ENCODE results near the gene EFNB1. TPM values are rescaled to one million over a fixed set of nuclear protein-coding genes. Genes with fewer than 3 reads are reported as not detected.

EFNB1 gene
- total RNA-seq, 4 donors from 2014 or later = 8.8 to 15.7 (median 13.0) TPM

DNA sequence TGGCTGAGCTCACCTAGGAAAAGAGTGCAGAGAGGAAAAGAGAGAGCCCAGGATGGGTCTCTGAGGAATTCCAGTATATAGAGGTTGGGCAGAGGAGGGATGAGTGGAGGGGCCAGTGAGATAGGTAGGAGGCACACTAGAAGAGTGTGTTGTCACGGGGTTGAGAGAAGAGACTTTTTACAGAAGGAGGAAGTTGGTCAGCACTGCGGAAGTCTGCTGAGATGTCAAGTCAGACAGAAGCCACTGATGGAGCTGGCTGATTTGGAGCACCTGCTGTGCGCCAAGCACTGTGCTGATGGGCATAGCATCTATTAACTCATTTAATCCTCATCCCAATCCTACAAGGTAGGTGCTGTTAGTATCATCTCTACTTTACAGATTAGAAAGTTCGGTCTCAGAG is 60.4 kb downstream of the EFNB1 start:
- intact Hi-C loops (cut with DNase I; ENCODE audit: low total_unique reads) = no loop called here
- in situ Hi-C loops (cut with MboI; ENCODE audit: low sequenced_read_pairs in 4 of 4) = no loop called here
- no peak overlapping the region for H3K4me3 ChIP-seq
- peaks cover 0 to 3% (median 0%) of the 10 kb centered on the region in 3 donors for H3K27me3 ChIP-seq
- peaks cover 4 to 7% of the 10 kb centered on the region in 2 donors for H3K4me1 ChIP-seq
- H3K27ac ChIP-seq = no peak overlapping the region
- H3K36me3 ChIP-seq = no peaks in the 10 kb centered on the region
- ATAC-seq = no peak
- TF ChIP-seq POLR2A (IDR thresholded peaks at IDR 0.05) (no peak), CTCF (IDR thresholded peaks at IDR 0.05 in 4 of 5, conservative IDR thresholded peaks at IDR 0.05 in 1 of 5) (no peak)
- no peak for DNase-seq
- no peaks in the 10 kb centered on the region for H3K9me3 ChIP-seq

Other genes starting within 250 kb of the EFNB1 start
- gene STARD8, start 181.4 kb upstream of the EFNB1 start, total RNA-seq = 1 to 10 TPM; 6.6 to 9.4 (median 9.1) TPM

All from gastrocnemius medialis (tissue), 4 donors.